Tibial nerve (tissue), 4 donors: ENCODE results near the gene ANAPC4. TPM values are rescaled to one million over a fixed set of nuclear protein-coding genes. Genes with fewer than 3 reads are reported as not detected.
A peak's percentile ranks its signal among the peaks of the same experiment; 100 is the strongest.

Experiments used
- DNase-seq, 2 donors: peaks; one replicate each; pipeline ENCODE4 v3.0.0-alpha.2; 2019; ENCODE audit warnings: low spot score in 2 of 2
- H3K27ac ChIP-seq, 4 donors: fragments of 200-600 bp; sonication (generic) in 3 of 4; one replicate each; pipeline ENCODE4 v1.5.1; 2017 to 2019; ENCODE audit warnings: mild to moderate bottlenecking in 1 of 4
- H3K27me3 ChIP-seq, 2 donors: fragments of 200-600 bp; sonication (generic) in 1 of 2; one replicate each; pipeline versions ENCODE4 v1.5.1 to v1.6.0; 2017 to 2019
- H3K36me3 ChIP-seq, 3 donors: fragments of 200-600 bp; sonication (generic); one replicate each; pipeline ENCODE4 v1.5.1; 2018 to 2019
- H3K4me1 ChIP-seq, 4 donors: fragments of 200-600 bp; sonication (generic) in 3 of 4; one replicate each; pipeline ENCODE4 v1.5.1; 2017 to 2019
- H3K4me3 ChIP-seq, 4 donors: fragments of 200-600 bp; sonication (generic) in 3 of 4; one replicate each; pipeline ENCODE4 v1.5.1; 2017 to 2019; ENCODE audit warnings: mild to moderate bottlenecking in 1 of 4, moderate library complexity in 1 of 4
- H3K9me3 ChIP-seq, 4 donors: fragments of 200-600 bp; sonication (generic) in 3 of 4; one replicate each; pipeline ENCODE4 v1.5.1; 2017 to 2019
- CTCF ChIP-seq, 5 experiments: fragments of 200-600 bp in 3 of 5; fragments of 450-650 bp in 2 of 5; sonication (generic) in 3 of 5; IDR thresholded peaks; one replicate each; pipeline ENCODE4 v1.5.1; 2016 to 2019; ENCODE audit warnings: antibody characterized with exemption in 5 of 5, mild to moderate bottlenecking in 3 of 5, moderate library complexity in 2 of 5
- EP300 ChIP-seq, 2 donors: sonication (generic); formaldehyde crosslinking; IDR thresholded peaks; one replicate each; pipeline ENCODE4 v1.6.1; 2017; ENCODE audit warnings: antibody characterized with exemption in 2 of 2, mild to moderate bottlenecking in 1 of 2
- POLR2A ChIP-seq, 2 donors: fragments of 450-650 bp; IDR thresholded peaks; one replicate each; pipeline ENCODE4 v1.6.1; 2017; ENCODE audit warnings: antibody characterized with exemption in 2 of 2, mild to moderate bottlenecking in 2 of 2, moderate library complexity in 2 of 2
- WGBS, 2 donors: methylation state at CpG; one replicate each; pipeline ENCODE4 v1.1.5; 2018; 5-methylcytosine and 5-hydroxymethylcytosine counted together
- total RNA-seq, 4 donors: library from RNA; depleted of rRNA; stranded (reverse); fragments of >200 nt; gene quantifications; one replicate each; pipeline ENCODE4 v1.1.0, GENCODE V29; 2016

ANAPC4 gene
- total RNA-seq, 4 donors from 2014 or later, result 31.4 to 49.0 (median 37.1) TPM

GRCh38 chr4:25351777-25352416 lies 25.2 kb upstream of the ANAPC4 start:
- Histone ChIP-seq H3K36me3 (peaks cover 0 to 24% (median 0%) of the 10 kb centered on the region in 3 donors), H3K9me3 (no peaks in the 10 kb centered on the region), H3K4me1 (no peaks in the 10 kb centered on the region), H3K4me3 (no peak overlapping the region), H3K27ac (no peak overlapping the region), H3K27me3 (no peaks in the 10 kb centered on the region)
- 82 to 92% methylated on average over 4 of the region's 4 CpGs for WGBS, 2 donors
- no peak for DNase-seq
- TF ChIP-seq CTCF (IDR thresholded peaks at IDR 0.05) (no peak), EP300 (IDR thresholded peaks at IDR 0.05) (no peak), POLR2A (IDR thresholded peaks at IDR 0.05) (no peak)

- no peak overlapping the region for H3K27ac ChIP-seq
- TF ChIP-seq EP300 (IDR thresholded peaks at IDR 0.05) (no peak), CTCF (IDR thresholded peaks at IDR 0.05) (no peak)
- H3K27me3 ChIP-seq, result no peaks in the 10 kb centered on the region
- WGBS, 2 donors, result 93 to 97% methylated on average over 2 of the region's 2 CpGs
- no peak overlapping the region for H3K4me3 ChIP-seq
- H3K36me3 ChIP-seq, result peaks cover 0 to 27% (median 0%) of the 10 kb centered on the region in 3 donors
- no peak for DNase-seq
- H3K4me1 ChIP-seq, result no peaks in the 10 kb centered on the region
- H3K9me3 ChIP-seq, result no peaks in the 10 kb centered on the region
These were observed 21.0 kb upstream of the ANAPC4 start for GRCh38 chr4:25356068-25356467.

- DNase-seq, result no peak
- Histone ChIP-seq H3K27ac (no peak overlapping the region), H3K4me1 (no peaks in the 10 kb centered on the region), H3K4me3 (no peak overlapping the region), H3K27me3 (no peaks in the 10 kb centered on the region), H3K36me3 (peaks cover 0 to 22% (median 0%) of the 10 kb centered on the region in 3 donors), H3K9me3 (no peaks in the 10 kb centered on the region)
- TF ChIP-seq POLR2A (IDR thresholded peaks at IDR 0.05) (no peak), CTCF (IDR thresholded peaks at IDR 0.05) (no peak), EP300 (IDR thresholded peaks at IDR 0.05) (no peak)
- WGBS, 2 donors, result 81 to 95% methylated on average over 14 of the region's 14 CpGs
These were observed 18.4 kb upstream of the ANAPC4 start for GRCh38 chr4:25358515-25359275.

- Histone ChIP-seq H3K27me3 (no peaks in the 10 kb centered on the region), H3K4me3 (no peak overlapping the region), H3K9me3 (no peaks in the 10 kb centered on the region), H3K27ac (no peak overlapping the region), H3K36me3 (peaks cover 0 to 31% (median 0%) of the 10 kb centered on the region in 3 donors), H3K4me1 (no peaks in the 10 kb centered on the region)
- TF ChIP-seq POLR2A (IDR thresholded peaks at IDR 0.05) (no peak), EP300 (IDR thresholded peaks at IDR 0.05) (no peak), CTCF (IDR thresholded peaks at IDR 0.05) (no peak)
- 86 to 97% methylated on average over 9 of the region's 9 CpGs for WGBS, 2 donors
- DNase-seq, result no peak
These were observed 15.8 kb upstream of the ANAPC4 start for GRCh38 chr4:25361253-25361652.

- H3K27ac ChIP-seq, result no peak overlapping the region
- H3K4me3 ChIP-seq, result no peak overlapping the region
- no peaks in the 10 kb centered on the region for H3K4me1 ChIP-seq
- no peaks in the 10 kb centered on the region for H3K9me3 ChIP-seq
- 77% methylated on average over 2 of the region's 2 CpGs for WGBS, 2 donors
- TF ChIP-seq POLR2A (IDR thresholded peaks at IDR 0.05), result no peak
- peak in 4 of 5 experiments; percentile 28 to 45 (median 38) for TF ChIP-seq CTCF (IDR thresholded peaks at IDR 0.05)
- no peak for TF ChIP-seq EP300 (IDR thresholded peaks at IDR 0.05)
- H3K36me3 ChIP-seq, result peaks cover 0 to 30% (median 0%) of the 10 kb centered on the region in 3 donors
- H3K27me3 ChIP-seq, result no peaks in the 10 kb centered on the region
- DNase-seq, result no peak
These were observed 9.9 kb upstream of the ANAPC4 start for GRCh38 chr4:25367004-25367621.
